ENCODE results near the gene TMEM272.
A peak's percentile ranks its signal among the peaks of the same experiment; 100 is the strongest.

Gene TMEM272

GRCh38 chr13:51783428-51784094 is 61.4 kb downstream of the TMEM272 start:
- TF ChIP-seq POLR2A (IDR thresholded peaks at IDR 0.05; ENCODE audit: extremely low read depth, insufficient read length): no peak
- no peak for DNase-seq (ENCODE audit: low read depth)
- H3K4me3 ChIP-seq (ENCODE audit: low read depth, low read length): no peak overlapping the region

- no peak for DNase-seq (ENCODE audit: low read depth)
- TF ChIP-seq MYC (IDR thresholded peaks at IDR 0.05; ENCODE audit: low read depth, low read length): no peak
- no peak for TF ChIP-seq POLR2A (IDR thresholded peaks at IDR 0.05; ENCODE audit: extremely low read depth, insufficient read length)
- TF ChIP-seq, protein P1, sequence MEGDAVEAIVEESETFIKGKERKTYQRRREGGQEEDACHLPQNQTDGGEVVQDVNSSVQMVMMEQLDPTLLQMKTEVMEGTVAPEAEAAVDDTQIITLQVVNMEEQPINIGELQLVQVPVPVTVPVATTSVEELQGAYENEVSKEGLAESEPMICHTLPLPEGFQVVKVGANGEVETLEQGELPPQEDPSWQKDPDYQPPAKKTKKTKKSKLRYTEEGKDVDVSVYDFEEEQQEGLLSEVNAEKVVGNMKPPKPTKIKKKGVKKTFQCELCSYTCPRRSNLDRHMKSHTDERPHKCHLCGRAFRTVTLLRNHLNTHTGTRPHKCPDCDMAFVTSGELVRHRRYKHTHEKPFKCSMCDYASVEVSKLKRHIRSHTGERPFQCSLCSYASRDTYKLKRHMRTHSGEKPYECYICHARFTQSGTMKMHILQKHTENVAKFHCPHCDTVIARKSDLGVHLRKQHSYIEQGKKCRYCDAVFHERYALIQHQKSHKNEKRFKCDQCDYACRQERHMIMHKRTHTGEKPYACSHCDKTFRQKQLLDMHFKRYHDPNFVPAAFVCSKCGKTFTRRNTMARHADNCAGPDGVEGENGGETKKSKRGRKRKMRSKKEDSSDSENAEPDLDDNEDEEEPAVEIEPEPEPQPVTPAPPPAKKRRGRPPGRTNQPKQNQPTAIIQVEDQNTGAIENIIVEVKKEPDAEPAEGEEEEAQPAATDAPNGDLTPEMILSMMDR (IDR thresholded peaks at IDR 0.05; ENCODE audit: low read depth, low read length): no peak
- TF ChIP-seq MAX (IDR thresholded peaks at IDR 0.05; ENCODE audit: low read depth, low read length): no peak
- no peak overlapping the region for H3K4me3 ChIP-seq (ENCODE audit: low read depth, low read length)
Measured at GRCh38 chr13:51782026-51782710, 62.8 kb downstream of the TMEM272 start.

DNA sequence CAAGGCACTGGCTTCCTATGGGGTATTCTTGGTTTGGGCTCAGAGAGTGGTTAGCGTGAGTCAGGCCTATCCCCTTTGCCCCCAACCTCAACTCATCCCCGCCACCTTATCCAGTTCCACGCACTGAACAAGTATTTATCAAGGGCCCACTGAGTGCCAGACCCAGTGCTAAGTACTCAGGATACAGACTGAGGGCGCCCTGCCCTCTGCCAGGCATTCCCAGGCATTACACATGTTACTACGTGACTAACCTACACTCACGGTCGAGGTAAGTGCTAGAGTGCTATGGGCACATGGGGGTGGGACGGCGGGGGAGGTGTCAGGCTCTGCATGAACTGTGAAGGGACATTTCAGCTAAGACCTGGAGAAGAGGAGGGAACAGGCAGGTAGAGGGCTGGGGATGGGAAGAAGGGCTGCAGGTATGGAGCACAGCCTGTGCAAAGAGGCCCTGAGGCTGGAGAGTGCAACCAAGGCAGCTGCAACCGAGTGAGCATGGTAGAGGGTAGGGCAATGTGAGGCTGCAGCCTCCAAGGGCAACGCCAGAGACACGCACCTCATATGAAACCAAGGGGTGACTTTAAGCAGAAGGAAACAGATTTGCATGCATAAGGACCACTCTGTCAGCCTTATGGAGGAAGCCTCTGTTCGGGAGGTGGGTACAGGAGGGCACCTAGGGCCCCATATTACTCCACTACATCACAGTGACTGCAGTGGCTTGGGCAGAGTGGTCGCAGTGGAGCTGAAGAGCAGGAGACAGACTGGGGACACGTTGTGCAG is 63.5 kb downstream of the TMEM272 start:
- peak; percentile 58 for DNase-seq (ENCODE audit: low read depth)

DNA sequence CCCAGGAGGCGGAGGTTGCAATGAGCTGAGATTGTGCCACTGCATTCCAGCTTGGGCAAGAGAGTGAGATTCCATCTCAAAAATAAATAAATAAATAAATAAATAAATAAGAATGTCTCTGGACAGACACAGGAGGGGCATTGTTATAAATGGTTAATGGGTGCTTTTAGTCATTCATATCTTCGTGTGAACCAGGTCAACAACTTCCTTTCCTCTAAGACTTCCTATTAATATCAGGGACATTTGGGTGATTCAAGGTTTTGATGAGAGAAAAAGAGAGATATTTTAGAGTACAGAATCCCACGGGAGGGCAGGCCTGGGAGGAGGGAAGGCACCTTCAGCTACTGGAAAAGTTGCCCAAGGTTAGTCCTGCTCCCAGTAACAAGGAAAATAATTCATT is 64.9 kb downstream of the TMEM272 start:
- TF ChIP-seq POLR2A (IDR thresholded peaks at IDR 0.05; ENCODE audit: extremely low read depth, insufficient read length) (no peak), MAX (IDR thresholded peaks at IDR 0.05; ENCODE audit: low read depth, low read length) (no peak), MYC (IDR thresholded peaks at IDR 0.05; ENCODE audit: low read depth, low read length) (no peak)
- TF ChIP-seq, protein P1 (IDR thresholded peaks at IDR 0.05; ENCODE audit: low read depth, low read length): no peak

More for the DNA sequence above, 63.5 kb downstream of the TMEM272 start:
- H3K4me3 ChIP-seq (ENCODE audit: low read depth, low read length): no peak overlapping the region
- TF ChIP-seq MYC (IDR thresholded peaks at IDR 0.05; ENCODE audit: low read depth, low read length): no peak
- TF ChIP-seq, protein P1 (IDR thresholded peaks at IDR 0.05; ENCODE audit: low read depth, low read length): peak; percentile 38
- no peak for TF ChIP-seq POLR2A (IDR thresholded peaks at IDR 0.05; ENCODE audit: extremely low read depth, insufficient read length)
- peak; percentile 69 for TF ChIP-seq MAX (IDR thresholded peaks at IDR 0.05; ENCODE audit: low read depth, low read length)

GRCh38 chr13:51778392-51778791 is 66.6 kb downstream of the TMEM272 start:
- no peak for DNase-seq (ENCODE audit: low read depth)
- no peak for TF ChIP-seq MYC (IDR thresholded peaks at IDR 0.05; ENCODE audit: low read depth, low read length)
- TF ChIP-seq, protein P1 (IDR thresholded peaks at IDR 0.05; ENCODE audit: low read depth, low read length): no peak
- no peak for TF ChIP-seq POLR2A (IDR thresholded peaks at IDR 0.05; ENCODE audit: extremely low read depth, insufficient read length)
- TF ChIP-seq MAX (IDR thresholded peaks at IDR 0.05; ENCODE audit: low read depth, low read length): no peak
- H3K4me3 ChIP-seq (ENCODE audit: low read depth, low read length): no peak overlapping the region

More for the DNA sequence above, 64.9 kb downstream of the TMEM272 start:
- H3K4me3 ChIP-seq (ENCODE audit: low read depth, low read length): no peak overlapping the region
- no peak for DNase-seq (ENCODE audit: low read depth)

- no peak for TF ChIP-seq POLR2A (IDR thresholded peaks at IDR 0.05; ENCODE audit: extremely low read depth, insufficient read length)
- TF ChIP-seq MYC (IDR thresholded peaks at IDR 0.05; ENCODE audit: low read depth, low read length): no peak
- TF ChIP-seq MAX (IDR thresholded peaks at IDR 0.05; ENCODE audit: low read depth, low read length): no peak
- TF ChIP-seq, protein P1 (IDR thresholded peaks at IDR 0.05; ENCODE audit: low read depth, low read length): no peak
- no peak overlapping the region for H3K4me3 ChIP-seq (ENCODE audit: low read depth, low read length)
- DNase-seq (ENCODE audit: low read depth): no peak
Measured at GRCh38 chr13:51777921-51778320, 67.1 kb downstream of the TMEM272 start.

Data from NB4 (cell line).